Measurements from ENCODE around the gene RBM20. TPM values are rescaled to one million over a fixed set of nuclear protein-coding genes. Genes with fewer than 3 reads are reported as not detected.

RBM20 gene
- total and polyA plus RNA-seq, 2 experiments from 2014 or later, result 3.7 to 4.0 TPM

- TF ChIP-seq CTCF (IDR thresholded peaks at IDR 0.05; ENCODE audit: poor library complexity) (no peak), EZH2phosphoT487 (IDR thresholded peaks at IDR 0.05; ENCODE audit: low read depth, severe bottlenecking, unreplicated experiment) (no peak), EZH2 (IDR thresholded peaks at IDR 0.05; ENCODE audit: borderline replicate concordance) (no peak)
- Histone ChIP-seq H3K9me2 (replicated peaks; ENCODE audit: insufficient read depth) (no peaks in the 10 kb centered on the region), H3K27ac (no peak overlapping the region), H3K4me2 (no peak overlapping the region), H4K20me1 (ENCODE audit: insufficient read depth, poor library complexity, severe bottlenecking) (no peaks in the 10 kb centered on the region), H3K79me2 (no peaks in the 10 kb centered on the region), H3K4me3 (no peak overlapping the region), H3K9me3 (ENCODE audit: low read depth) (no peaks in the 10 kb centered on the region), H3K4me1 (ENCODE audit: insufficient read depth) (peaks cover 44% of the 10 kb centered on the region), H3K36me3 (replicated peaks; ENCODE audit: insufficient read depth, low read depth) (no peaks in the 10 kb centered on the region), H3K27me3 (no peaks in the 10 kb centered on the region), H2AFZ (no peak overlapping the region)
- no peak for DNase-seq (ENCODE audit: low spot score)
- 83% methylated on average over 4 of the region's 4 CpGs for WGBS (ENCODE audit: low lambda C conversion rate, missing lambda C conversion rate)
Measured at GRCh38 chr10:110817614-110818013, 173.5 kb downstream of the RBM20 start.

GRCh38 chr10:110818311-110819256 is 174.4 kb downstream of the RBM20 start:
- no peaks in the 10 kb centered on the region for H3K27me3 ChIP-seq
- no peaks in the 10 kb centered on the region for H3K36me3 ChIP-seq (replicated peaks; ENCODE audit: insufficient read depth, low read depth)
- H3K9me3 ChIP-seq (ENCODE audit: low read depth), result no peaks in the 10 kb centered on the region
- peaks cover 53% of the 10 kb centered on the region for H3K4me1 ChIP-seq (ENCODE audit: insufficient read depth)
- no peak overlapping the region for H3K4me2 ChIP-seq
- H3K79me2 ChIP-seq, result no peaks in the 10 kb centered on the region
- H3K4me3 ChIP-seq, result no peak overlapping the region
- TF ChIP-seq EZH2phosphoT487 (IDR thresholded peaks at IDR 0.05; ENCODE audit: low read depth, severe bottlenecking, unreplicated experiment) (no peak), CTCF (IDR thresholded peaks at IDR 0.05; ENCODE audit: poor library complexity) (no peak), EZH2 (IDR thresholded peaks at IDR 0.05; ENCODE audit: borderline replicate concordance) (no peak)
- no peak for DNase-seq (ENCODE audit: low spot score)
- H2AFZ ChIP-seq, result no peak overlapping the region
- 85% methylated on average over 8 of the region's 8 CpGs for WGBS (ENCODE audit: low lambda C conversion rate, missing lambda C conversion rate)
- H3K27ac ChIP-seq, result peak overlapping the region; percentile 84
- H4K20me1 ChIP-seq (ENCODE audit: insufficient read depth, poor library complexity, severe bottlenecking), result no peaks in the 10 kb centered on the region
- no peaks in the 10 kb centered on the region for H3K9me2 ChIP-seq (replicated peaks; ENCODE audit: insufficient read depth)

- WGBS (ENCODE audit: low lambda C conversion rate, missing lambda C conversion rate), result 62% methylated on average over 8 of the region's 8 CpGs
- Histone ChIP-seq H3K4me3 (no peak overlapping the region), H3K27me3 (no peaks in the 10 kb centered on the region), H3K9me3 (ENCODE audit: low read depth) (no peaks in the 10 kb centered on the region), H3K9me2 (replicated peaks; ENCODE audit: insufficient read depth) (no peaks in the 10 kb centered on the region), H2AFZ (no peak overlapping the region), H3K27ac (peak overlapping the region; percentile 84), H3K4me2 (no peak overlapping the region), H4K20me1 (ENCODE audit: insufficient read depth, poor library complexity, severe bottlenecking) (no peaks in the 10 kb centered on the region), H3K4me1 (ENCODE audit: insufficient read depth) (peaks cover 70% of the 10 kb centered on the region), H3K36me3 (replicated peaks; ENCODE audit: insufficient read depth, low read depth) (no peaks in the 10 kb centered on the region), H3K79me2 (no peaks in the 10 kb centered on the region)
- DNase-seq (ENCODE audit: low spot score), result peak; percentile 44
- TF ChIP-seq EZH2phosphoT487 (IDR thresholded peaks at IDR 0.05; ENCODE audit: low read depth, severe bottlenecking, unreplicated experiment) (no peak), EZH2 (IDR thresholded peaks at IDR 0.05; ENCODE audit: borderline replicate concordance) (no peak), CTCF (IDR thresholded peaks at IDR 0.05; ENCODE audit: poor library complexity) (no peak)
Measured at GRCh38 chr10:110820321-110820814, 176.2 kb downstream of the RBM20 start.

All from hepatocyte (in vitro differentiated cells).